ENCODE results near the gene HOXD3.

The HOXD3 gene

DNA sequence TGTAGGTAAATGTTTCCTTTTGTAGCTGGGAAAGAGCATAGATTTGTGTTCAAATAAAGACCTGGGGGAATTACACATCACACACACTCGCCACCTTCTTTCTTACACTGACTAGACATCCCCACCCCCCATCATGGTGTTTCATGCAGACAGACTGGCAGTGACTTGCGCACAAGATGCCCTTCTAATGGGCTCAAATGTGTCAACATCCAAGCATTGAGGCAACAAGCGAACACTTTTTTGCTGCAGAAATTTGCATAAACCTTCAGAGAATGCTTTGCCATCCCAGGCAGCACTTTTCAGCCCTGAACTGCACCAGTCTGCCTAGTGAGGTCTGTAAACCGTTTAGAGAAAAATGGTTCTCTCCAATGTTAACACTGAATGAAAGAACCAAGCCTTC is 23.1 kb upstream of the HOXD3 start:
- CTCF ChIA-PET: interaction anchor here (0.6 to 0.8 kb wide), 4 partner anchors 244 to 702 kb away, joined by 3 to 5 read pairs (median 3); no protein-coding TSS in a partner anchor
- POLR2A ChIA-PET (ENCODE audit: low non-redundant PET): no interaction called here
- TF ChIP-seq, protein P1, sequence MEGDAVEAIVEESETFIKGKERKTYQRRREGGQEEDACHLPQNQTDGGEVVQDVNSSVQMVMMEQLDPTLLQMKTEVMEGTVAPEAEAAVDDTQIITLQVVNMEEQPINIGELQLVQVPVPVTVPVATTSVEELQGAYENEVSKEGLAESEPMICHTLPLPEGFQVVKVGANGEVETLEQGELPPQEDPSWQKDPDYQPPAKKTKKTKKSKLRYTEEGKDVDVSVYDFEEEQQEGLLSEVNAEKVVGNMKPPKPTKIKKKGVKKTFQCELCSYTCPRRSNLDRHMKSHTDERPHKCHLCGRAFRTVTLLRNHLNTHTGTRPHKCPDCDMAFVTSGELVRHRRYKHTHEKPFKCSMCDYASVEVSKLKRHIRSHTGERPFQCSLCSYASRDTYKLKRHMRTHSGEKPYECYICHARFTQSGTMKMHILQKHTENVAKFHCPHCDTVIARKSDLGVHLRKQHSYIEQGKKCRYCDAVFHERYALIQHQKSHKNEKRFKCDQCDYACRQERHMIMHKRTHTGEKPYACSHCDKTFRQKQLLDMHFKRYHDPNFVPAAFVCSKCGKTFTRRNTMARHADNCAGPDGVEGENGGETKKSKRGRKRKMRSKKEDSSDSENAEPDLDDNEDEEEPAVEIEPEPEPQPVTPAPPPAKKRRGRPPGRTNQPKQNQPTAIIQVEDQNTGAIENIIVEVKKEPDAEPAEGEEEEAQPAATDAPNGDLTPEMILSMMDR (conservative IDR thresholded peaks at IDR 0.05; ENCODE audit: low read depth): no peak
- no peak for DNase-seq (ENCODE audit: low spot score)
- no peak overlapping the region for H3K27ac ChIP-seq

DNA sequence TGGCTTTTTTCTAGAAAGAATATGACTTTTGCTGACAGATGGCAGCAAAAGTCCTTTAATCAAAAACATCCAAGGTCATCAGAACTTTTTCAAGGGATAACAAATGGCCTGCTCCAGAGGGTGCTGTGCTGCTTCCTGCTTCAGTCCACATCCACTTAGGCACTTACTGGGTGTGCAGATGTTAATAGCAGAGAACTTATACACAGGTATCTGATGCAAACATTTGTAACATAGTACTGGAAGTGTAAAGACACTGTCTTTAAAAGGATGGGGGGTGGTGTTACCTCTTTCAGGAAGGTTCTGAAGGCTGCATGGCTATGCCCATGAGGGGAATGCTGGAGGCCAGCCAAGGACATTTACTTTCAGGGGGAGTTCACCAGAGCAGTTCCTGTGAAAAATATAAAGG is 22.1 kb upstream of the HOXD3 start:
- ChIA-PET POLR2A (ENCODE audit: low non-redundant PET) (no interaction called here), CTCF (no interaction called here)
- TF ChIP-seq, protein P1 (conservative IDR thresholded peaks at IDR 0.05; ENCODE audit: low read depth): no peak

DNA sequence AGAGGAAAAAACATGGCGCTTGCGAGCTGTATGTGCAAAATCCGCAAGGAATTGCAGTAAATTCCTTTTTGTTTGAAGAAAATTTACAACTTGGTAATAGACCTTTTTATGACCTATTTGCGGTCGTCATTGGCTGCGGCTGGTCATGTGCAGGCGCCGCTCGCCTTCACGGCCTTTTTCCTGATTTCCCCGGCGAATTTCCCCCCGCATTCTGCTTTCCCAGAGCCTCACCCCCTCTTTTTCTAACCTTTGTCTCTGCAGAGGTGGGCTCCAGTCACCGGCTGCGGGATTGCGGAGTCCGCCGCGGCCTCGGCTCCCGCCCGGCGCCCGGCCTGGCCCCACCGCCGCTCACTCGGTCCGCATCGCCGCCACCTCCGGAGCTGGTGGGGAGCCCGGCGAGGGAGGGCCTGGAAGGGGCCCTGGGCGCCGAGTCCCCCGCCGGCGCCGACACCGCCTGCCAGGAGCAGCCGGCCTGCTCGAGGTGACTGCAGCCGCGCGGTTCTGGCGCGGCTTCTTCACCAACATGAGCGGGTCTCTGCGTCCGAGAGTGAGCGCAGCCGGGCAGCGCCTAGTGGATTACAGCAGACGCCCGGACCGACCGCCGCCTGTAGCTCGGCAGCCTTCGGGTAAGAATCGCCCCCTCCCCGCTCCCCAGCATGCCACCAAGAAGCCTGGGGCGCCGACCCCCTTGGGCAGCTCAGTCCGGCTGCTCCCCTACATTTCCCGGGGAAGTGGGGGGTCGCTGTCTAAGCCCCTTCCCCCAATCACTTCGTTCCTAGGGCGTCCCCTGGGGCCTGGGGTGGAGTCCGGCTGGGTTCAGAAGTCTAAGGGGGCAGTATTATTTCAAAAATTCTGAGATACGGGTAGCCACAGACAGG is 20.5 kb upstream of the HOXD3 start:
- DNase-seq (ENCODE audit: low spot score): no peak
- TF ChIP-seq, protein P1 (conservative IDR thresholded peaks at IDR 0.05; ENCODE audit: low read depth): no peak
- CTCF ChIA-PET: interaction anchor here (0.6 to 1.5 kb wide), 8 partner anchors 10 to 517 kb away, joined by 3 to 9 read pairs (median 4); no protein-coding TSS in a partner anchor
- POLR2A ChIA-PET (ENCODE audit: low non-redundant PET): no interaction called here
- H3K27ac ChIP-seq: peak overlapping the region; percentile 83

More for the DNA sequence above, 22.1 kb upstream of the HOXD3 start:
- no peak overlapping the region for H3K27ac ChIP-seq
- no peak for DNase-seq (ENCODE audit: low spot score)

DNA sequence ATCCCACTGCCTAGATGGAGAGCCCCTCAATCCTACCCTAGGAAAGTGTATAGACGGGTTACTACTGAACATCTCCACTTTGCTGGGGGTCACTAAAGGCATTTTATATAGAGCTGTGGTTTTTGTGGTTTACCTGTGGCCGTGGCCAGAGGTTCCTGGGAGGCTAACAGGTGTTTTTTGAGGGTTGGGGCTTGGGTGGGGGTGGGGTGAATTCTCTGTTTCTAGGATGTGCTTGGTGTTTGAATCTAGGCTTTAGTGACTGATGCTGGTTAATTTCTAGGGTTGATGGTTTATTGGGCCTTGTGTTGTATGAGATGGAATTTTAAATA is 19.9 kb upstream of the HOXD3 start:
- TF ChIP-seq, protein P1 (conservative IDR thresholded peaks at IDR 0.05; ENCODE audit: low read depth): no peak
- ChIA-PET POLR2A (ENCODE audit: low non-redundant PET) (no interaction called here), CTCF (interaction anchor here (1.5 kb wide), 2 partner anchors 417 to 515 kb away, joined by 5 to 9 read pairs; no protein-coding TSS in a partner anchor)
- no peak for DNase-seq (ENCODE audit: low spot score)
- H3K27ac ChIP-seq: peak overlapping the region; percentile 83

DNA sequence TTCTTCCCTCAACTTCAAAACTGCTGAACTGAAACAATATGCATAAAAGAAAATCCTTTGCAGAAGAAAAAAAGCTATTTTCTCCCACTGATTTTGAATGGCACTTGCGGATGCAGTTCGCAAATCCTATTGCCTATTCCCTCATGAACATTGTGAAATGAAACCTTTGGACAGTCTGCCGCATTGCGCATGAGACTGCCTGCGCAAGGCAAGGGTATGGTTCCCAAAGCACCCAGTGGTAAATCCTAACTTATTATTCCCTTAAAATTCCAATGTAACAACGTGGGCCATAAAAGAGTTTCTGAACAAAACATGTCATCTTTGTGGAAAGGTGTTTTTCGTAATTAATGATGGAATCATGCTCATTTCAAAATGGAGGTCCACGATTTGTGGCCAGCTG is 19.2 kb upstream of the HOXD3 start:
- TF ChIP-seq, protein P1 (conservative IDR thresholded peaks at IDR 0.05; ENCODE audit: low read depth): no peak
- H3K27ac ChIP-seq: no peak overlapping the region
- no peak for DNase-seq (ENCODE audit: low spot score)
- ChIA-PET POLR2A (ENCODE audit: low non-redundant PET) (no interaction called here), CTCF (interaction anchor here (1.5 kb wide), 1 partner anchor 514 kb away, joined by 9 read pairs; no protein-coding TSS in a partner anchor)

DNA sequence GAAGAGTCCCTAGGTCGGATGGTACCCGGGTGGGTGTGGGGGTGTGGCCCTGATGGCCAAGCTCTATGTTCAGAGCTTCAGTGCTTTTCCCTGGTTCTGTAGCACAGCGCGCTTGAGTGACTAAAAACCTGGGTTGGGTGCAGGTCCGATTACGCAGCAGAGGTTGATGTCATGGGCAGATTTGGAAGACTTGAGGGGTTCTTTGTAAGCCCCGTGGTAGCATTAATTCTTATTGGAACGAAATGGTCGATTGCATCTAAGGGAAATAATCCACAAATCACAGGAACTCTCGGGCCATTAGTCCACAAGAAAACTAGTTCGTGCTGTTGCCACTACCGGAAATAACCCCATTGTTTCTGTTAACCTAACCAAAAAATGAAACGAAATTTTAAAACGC is 18.6 kb upstream of the HOXD3 start:
- CTCF ChIA-PET: interaction anchor here (0.7 kb wide), 1 partner anchor 9 kb away, joined by 5 read pairs; no protein-coding TSS in a partner anchor
- POLR2A ChIA-PET (ENCODE audit: low non-redundant PET): no interaction called here
- TF ChIP-seq, protein P1 (conservative IDR thresholded peaks at IDR 0.05; ENCODE audit: low read depth): no peak
- H3K27ac ChIP-seq: no peak overlapping the region
- no peak for DNase-seq (ENCODE audit: low spot score)

Measured in RWPE1 (cell line).